IPS DF 4.7 (cell line): ENCODE data around the gene CA10.

ENCODE experiments used
- DNase-seq: peaks from one replicate; pipeline ENCODE4 v3.0.0-alpha.2; 2013; ENCODE audit warnings: low spot score; ENCODE audit errors: extremely low read depth

The CA10 gene

GRCh38 chr17:51819341-51820219 lies 338.9 kb downstream of the CA10 start:
- DNase-seq, result no peak

GRCh38 chr17:51818777-51819176 lies 339.7 kb downstream of the CA10 start:
- no peak for DNase-seq

- no peak for DNase-seq
Observed at GRCh38 chr17:51817955-51818354, 340.6 kb downstream of the CA10 start.

- DNase-seq, result no peak
Observed at GRCh38 chr17:51817117-51817516, 341.4 kb downstream of the CA10 start.

- DNase-seq, result no peak
Observed at GRCh38 chr17:51815097-51815496, 343.4 kb downstream of the CA10 start.

- no peak for DNase-seq
Observed at GRCh38 chr17:51814521-51814920, 344.0 kb downstream of the CA10 start.

- DNase-seq, result no peak
Observed at GRCh38 chr17:51813784-51814174, 344.7 kb downstream of the CA10 start.

GRCh38 chr17:51813140-51813783 lies 345.3 kb downstream of the CA10 start:
- DNase-seq, result no peak

- no peak for DNase-seq
Observed at GRCh38 chr17:51807460-51807859, 351.1 kb downstream of the CA10 start.

- DNase-seq, result no peak
Observed at GRCh38 chr17:51805765-51806164, 352.7 kb downstream of the CA10 start.

GRCh38 chr17:51805185-51805584 lies 353.3 kb downstream of the CA10 start:
- DNase-seq, result no peak

GRCh38 chr17:51803161-51803560 lies 355.4 kb downstream of the CA10 start:
- no peak for DNase-seq

GRCh38 chr17:51802544-51802943 lies 356.0 kb downstream of the CA10 start:
- DNase-seq, result no peak

- no peak for DNase-seq
Observed at GRCh38 chr17:51801626-51802025, 356.9 kb downstream of the CA10 start.

- no peak for DNase-seq
Observed at GRCh38 chr17:51799981-51800380, 358.5 kb downstream of the CA10 start.

- no peak for DNase-seq
Observed at GRCh38 chr17:51799240-51799639, 359.3 kb downstream of the CA10 start.

GRCh38 chr17:51797150-51797549 lies 361.4 kb downstream of the CA10 start:
- DNase-seq, result no peak

- no peak for DNase-seq
Observed at GRCh38 chr17:51796026-51796425, 362.5 kb downstream of the CA10 start.

- no peak for DNase-seq
Observed at GRCh38 chr17:51795401-51795800, 363.1 kb downstream of the CA10 start.

GRCh38 chr17:51794466-51794865 lies 364.0 kb downstream of the CA10 start:
- no peak for DNase-seq

- no peak for DNase-seq
Observed at GRCh38 chr17:51793686-51794085, 364.8 kb downstream of the CA10 start.

GRCh38 chr17:51778842-51779241 lies 379.7 kb downstream of the CA10 start:
- no peak for DNase-seq
